Stromal cell of bone marrow (primary cell): ENCODE results near the gene OPCML.

Experiments used
- DNase-seq: peaks from one replicate; pipeline ENCODE4 v3.0.0-alpha.2; 2012; ENCODE audit warnings: low read depth

OPCML gene

DNA sequence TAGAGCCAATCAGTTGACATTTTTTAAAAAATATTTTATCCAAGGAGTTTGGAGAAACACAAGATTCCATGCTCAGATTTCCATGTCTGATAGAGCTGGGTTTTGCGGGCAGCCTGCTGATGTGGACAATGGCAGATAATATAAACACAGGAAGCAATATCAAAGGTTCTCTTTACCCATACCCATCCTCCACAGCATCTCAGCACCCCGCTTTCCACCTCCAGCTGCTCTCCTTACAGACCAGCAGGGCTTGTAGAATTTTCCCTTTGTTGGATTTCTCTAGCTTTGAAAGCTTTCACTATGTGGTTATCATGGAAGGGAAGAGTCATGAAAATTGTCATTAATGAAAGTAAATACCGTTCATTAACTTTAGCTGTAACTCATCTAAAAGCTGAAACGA is 746.4 kb downstream of the OPCML start:
- DNase-seq = no peak

DNA sequence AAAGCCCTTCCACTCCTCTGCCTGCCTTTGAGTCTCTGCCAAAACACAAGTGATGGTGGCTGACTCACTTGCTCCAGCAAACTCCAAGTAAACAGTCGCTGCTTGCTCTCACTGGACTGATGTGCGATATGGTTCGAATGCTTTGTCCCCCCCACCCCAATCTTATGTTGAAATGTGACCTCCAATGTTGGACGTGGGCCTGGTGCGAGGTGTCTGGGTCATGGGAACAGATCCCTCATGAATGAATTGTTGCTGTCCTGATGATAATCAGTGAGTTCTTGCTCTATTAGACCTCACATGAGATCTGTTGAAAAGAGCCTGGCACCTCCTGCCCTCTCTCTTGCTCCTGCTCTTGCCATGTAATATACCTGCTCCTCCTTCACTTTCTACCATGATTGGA is 747.9 kb downstream of the OPCML start:
- DNase-seq = peak; percentile 7

DNA sequence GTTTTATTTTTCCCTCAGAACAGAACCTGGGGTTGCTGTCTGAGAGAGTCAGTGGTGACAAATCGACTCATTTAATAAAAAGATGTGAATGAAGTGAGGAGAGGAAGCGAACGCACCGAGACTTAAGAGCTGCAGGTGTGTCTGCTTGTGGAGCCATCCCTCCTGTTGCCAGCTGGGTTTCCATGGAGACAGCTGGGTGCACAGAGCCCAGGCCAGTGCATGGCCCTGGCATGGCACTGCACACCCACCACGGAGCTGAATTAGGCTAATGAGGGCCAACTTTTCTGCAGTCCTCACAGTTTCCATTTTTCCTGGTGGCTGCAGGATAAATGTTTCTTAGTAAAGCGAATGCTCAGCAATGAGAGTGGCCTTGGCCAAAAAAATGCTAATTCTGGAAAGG is 750.2 kb downstream of the OPCML start:
- no peak for DNase-seq

DNA sequence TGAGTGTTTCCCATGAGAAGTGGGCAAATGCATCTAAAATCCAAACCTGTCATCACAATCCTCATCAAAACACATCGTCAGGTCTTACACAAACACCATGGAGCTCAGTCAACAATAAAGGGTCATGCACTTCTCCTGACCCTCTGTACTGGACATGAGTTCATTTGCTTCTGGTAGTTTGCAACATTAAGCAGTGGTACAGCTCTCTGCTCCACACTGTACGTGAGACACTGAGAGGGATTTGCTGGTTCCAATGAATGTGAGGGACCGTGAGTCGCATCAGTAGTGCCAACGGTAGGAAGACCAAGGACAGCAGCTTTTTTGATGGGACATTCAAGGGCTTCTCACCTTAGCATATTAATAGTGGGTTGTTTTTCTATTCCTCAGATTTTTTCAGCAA is 752.3 kb downstream of the OPCML start:
- DNase-seq = no peak

DNA sequence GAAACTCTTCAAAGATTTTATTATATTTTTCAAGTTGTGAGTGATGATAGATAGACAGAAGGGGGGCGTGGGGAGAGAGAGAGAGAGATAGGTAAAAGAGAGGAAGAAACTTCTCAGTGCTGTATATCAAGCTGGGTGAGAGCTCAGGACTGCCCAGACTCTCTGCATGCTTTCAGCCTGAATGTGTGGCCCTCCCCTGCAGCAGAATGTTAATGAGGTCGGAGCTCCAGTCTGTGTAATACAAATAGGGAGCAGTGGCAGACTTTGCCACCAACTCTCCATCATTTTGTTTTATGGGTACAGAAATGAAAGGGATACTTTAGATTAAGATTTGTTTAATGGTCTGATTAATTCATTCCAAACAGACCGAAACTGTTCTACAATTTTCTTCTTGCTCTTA is 752.8 kb downstream of the OPCML start:
- DNase-seq = no peak

DNA sequence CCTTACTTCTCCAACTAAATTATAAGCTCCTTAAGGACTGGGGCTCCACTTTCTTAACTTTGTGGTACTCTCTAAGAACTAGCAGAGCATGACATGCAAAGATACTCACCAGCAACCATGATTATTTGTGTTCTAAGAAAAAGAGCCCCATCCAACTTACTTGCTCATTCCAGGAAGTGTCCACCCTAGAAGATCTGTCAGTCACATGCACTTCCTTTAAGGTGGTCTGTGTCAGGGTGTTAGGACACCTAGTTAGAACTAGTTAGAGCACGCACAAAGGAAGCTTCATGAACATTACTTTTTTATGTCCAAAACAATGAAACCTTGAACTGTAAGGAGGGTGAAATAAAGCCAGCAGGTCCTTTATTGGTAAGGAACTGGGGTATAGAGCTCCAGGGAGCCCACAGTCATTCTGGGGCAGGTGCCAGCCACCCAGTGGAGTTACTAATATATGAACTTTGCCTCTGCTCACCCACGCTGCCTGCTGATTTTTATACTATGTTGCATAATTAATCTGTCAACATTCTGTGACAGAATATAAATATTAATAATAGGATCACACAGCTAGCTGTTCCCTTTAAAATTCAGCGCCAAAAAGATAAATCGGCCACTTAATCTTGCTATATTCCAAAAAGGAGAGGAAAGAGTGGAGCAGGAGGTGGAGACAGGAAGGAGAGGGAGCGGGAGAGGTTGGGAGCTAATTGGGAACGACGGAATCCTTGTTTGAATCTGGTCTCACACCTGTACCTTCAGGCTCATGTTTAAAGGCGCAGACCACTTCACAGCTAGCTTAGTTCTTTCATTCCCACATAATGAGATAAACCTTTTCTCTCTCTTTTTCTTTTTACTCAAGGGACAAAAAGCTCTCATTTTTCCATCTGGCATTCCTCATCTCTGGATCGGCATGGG is 755.0 kb downstream of the OPCML start:
- DNase-seq = no peak

DNA sequence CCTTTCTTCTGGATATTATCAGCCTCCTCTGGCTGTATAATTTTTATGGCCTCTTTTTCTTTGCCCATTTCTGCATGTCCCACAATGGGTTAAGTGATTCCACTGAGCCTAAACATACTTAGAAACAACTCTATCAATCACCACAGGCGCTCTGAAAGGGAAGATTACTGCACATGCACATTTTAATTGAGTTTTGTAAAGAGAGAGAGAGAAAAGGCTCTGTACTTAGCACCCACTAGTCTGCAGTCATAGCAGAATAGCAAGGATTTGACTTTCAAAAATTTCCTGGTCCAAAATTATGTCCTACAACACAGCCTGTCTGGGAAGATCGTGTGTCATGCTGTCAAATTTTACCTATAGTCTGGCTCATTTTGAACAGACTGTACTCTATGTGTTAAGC is 758.5 kb downstream of the OPCML start:
- no peak for DNase-seq

DNA sequence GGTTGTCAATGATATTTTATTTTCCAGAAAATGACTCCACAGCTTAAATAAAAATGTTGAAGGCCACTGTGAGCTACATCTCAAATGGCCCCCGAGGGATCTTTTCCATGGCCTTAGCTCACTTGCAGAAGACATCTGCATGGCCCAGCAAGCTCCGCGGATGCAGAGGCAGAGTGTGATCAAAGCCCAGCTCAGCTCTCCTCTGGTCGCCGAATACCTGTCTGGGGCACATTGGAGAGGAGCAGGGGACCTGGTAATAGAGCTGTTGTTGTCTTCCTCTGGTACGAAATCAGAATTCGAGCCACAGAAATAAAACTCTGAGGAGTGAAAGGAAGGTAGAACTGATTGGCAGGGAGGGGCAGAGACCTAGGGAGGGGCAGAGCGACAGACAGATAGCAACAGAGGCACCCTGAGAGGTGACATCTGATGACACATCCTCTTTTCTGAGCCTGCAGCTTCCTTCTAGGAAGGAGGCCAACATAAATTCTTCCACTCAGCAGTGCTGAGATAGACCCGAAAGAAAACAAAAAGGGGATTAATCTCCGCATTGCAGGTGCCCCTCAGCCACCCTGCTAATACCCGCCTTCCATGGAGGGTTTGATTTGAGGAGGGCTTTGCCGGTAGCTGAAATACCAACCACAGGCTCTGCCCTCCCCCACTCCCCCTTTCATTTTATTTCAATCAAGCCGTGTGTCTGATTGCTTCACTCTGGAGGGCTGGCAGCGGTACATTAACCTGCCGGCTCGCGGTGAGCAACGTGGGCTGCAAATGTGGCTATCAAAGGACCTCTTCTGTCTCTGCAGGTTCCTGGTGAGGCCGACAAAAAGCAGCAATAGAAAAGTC is 759.4 kb downstream of the OPCML start:
- no peak for DNase-seq

DNA sequence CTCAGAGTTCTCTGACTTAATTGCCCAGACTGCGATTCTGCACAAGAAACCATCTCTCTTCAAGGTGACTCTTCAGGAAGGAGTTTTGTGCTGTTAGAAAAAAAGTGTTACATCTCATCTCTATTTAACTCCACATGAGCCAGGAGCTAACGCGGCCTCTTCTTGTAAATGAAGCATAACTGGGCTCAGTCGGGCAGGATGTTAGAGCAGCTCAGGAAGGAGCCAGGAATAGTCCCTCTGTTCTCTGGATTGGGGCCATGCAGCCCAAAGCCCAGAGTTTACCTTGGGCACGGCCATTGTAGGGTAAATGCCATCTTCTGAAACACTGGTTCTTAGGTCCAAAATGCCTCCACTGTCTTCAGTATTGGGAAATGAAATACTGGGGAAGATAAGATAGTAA is 760.6 kb downstream of the OPCML start:
- no peak for DNase-seq

DNA sequence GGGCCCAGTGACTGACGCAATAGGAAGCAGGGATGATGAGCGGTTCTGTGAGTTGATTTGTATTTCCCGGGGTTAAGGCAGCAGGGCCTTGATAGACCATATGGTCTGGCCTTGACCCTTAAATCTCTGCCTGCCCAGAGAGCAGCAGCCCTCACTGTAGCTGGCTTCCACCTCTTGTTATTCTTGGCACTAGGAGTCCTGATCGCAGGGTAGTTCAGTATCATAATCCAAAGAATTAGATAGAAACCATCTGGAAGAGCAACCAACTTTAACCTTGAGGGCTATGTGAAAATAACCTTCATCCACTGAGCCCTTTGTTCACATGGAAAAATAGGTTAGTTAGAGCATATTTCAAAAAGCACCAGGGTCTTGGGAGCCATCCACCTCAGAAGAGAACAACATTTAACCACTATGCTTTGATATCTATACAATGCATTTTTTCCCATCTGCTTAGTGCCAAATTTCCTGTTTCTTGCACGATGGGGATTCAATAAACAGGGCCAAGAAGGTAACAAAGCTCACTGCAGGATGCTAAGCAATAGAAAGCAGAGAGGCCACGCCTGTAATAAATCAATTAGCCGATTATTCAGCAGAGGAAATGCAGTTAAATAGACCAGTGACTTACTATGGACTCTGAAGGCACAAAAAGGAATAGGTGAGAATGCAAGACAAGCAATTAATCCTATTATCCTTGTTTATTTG is 761.3 kb downstream of the OPCML start:
- no peak for DNase-seq

DNA sequence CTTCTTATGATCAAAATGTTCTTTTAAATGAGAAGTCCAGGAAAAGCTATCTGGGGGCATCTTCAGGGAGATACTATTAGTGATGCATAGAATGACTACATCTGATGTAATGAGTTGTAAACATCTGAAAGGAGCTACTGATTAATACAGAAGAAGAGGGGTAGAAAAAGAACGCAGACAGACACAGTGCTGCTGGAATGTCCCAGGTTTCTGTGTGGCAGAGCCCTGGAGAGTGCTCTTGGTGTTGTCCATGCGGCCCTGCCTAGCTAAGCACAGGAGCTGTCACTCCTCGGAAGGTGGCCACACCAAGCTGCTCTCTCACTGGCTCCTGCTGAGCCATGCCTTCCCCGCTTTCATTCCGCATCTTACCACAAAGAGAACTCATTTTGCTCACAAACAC is 768.8 kb downstream of the OPCML start:
- no peak for DNase-seq

DNA sequence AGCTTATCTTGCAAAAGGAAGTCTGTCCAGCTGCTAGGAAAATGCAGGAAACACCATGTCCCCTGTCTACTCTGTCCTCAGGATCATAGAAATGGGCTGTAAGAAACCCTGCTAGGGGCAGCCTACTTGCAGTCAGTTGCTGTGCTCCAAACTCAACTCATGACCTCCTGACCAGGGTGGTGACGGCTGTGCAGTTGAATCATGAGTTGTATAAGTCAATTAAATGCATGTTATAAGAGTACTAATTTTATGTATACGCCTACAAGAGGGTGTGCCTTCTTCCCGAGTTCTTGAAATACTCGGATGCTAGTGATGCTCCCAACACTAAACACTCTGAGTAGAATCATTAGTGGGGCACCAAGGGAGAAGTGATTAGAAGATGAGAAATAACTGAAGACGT is 776.4 kb downstream of the OPCML start:
- DNase-seq = no peak

DNA sequence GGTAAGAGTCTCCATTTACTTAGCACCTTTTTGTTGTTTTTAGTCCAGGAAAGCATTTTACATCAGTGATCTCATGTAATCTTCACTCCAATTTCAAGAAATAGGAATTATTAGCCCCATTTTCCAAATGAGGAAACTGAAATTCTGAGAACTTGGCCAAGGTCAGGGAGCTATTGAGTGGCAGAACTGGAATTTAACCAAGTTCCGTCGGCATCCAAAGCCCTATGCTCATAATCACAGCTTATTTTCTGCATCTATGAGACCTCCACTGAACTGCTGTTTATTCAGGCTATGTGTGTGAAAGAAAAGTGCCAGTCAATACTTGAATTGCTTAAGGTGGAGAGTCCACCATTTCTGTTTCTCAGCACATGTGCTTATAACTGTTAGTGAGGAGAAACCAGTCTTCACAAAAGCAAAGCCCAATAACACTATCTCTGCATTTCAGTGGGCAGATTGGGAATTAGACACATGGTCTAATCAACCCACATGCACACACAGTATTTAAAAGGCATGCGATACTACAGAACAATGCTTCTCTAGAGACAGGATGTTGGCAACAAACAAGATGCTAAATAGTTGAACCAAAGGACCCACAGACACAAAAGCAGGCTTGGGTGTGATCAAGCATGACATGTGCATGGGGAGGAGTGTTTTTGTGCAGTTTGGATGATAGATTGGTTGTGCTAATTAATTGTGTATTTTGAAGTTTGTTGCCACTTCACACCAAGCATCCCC is 780.6 kb downstream of the OPCML start:
- DNase-seq = no peak

DNA sequence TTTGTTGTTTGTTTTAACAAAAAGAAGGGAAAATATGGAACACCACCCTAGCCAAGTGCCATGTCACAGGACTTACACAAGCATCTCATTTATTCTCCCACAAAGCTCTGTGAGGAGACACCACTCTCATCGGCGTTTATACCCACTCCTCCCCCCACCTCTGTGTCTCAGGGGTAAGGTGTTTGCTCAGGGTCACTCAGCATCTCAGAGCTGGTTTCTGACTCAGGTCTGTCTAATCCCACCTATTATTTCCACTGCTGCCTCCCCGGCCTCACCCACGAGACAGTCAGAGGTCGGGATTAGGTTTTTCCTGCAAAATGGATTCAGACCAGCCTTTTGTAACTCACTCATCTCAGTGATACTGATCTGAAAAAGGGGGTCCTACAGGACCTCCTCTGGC is 786.0 kb downstream of the OPCML start:
- no peak for DNase-seq

DNA sequence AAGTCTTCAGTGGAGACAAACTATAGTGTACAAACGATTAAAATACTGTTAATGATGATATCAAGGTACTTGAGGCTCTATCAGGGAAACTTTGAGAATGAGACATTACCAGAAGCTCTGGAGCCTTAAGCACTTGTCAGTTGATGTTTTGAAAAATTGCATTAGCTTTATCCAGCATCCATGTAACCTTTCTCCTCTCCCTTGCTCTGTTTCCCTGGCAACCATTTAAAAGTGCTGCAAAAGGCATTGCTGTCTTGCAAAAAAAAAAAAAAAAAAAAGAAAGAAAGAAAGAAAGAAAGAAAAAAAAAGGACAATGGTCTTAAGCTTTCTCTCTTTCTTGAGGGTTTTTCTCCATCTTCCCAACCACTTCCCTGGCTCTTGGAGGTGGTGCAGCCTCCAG is 787.0 kb downstream of the OPCML start:
- no peak for DNase-seq

DNA sequence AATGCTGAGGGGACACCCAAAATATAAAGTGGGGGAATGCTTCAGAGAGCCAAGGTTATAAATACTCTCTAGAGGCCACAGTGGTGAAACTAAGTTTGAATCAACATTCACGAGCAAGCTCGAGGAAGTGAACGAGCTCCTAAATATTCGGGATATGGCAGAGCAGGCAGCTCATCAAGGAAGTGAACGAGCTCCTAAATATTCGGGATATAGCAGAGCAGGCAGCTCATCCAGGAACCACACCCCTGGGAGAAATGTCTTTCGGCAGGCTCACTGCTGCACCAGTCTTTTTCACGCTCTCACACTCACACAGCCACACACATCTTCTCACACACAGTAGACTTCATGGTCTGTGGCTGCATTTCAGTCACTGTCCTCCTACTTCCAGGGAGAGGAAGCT is 787.5 kb downstream of the OPCML start:
- DNase-seq = peak; percentile 27

DNA sequence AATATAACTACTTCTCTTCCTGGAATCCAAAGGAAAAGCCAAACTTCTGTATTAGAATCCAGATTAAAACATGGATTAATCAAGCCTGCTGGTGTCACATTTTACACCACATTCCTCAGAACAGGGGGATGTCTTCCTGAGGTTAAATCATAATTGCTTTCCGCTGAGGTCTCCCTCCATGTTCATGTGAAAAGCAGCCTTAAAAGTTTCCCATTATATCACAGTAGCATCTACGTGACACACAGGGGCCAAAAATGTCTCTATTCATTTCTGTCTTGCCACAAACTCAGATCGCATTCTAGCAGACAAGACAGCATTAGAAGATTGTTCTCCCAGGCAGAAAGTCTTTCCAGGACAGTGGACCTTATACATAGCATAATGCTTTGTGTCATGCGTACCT is 788.7 kb downstream of the OPCML start:
- DNase-seq = no peak

DNA sequence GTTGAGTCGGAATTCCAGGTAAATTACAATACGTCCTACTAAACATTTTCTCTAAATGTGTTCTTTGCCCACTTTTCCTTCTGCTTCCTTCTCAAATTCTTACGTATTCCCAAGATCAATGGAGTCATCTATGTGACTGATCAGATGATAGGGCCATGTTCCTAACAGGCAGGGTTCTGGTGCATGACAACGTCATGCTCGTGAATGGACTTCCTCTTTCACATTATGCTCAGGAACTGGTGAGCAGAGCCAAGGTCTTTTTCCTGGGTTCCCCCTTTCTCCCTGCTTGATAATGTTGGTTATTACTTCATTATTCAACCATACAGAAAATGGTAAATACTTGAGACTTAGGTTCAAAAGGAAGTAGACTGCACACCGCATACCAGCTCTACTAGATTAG is 789.4 kb downstream of the OPCML start:
- DNase-seq = no peak

DNA sequence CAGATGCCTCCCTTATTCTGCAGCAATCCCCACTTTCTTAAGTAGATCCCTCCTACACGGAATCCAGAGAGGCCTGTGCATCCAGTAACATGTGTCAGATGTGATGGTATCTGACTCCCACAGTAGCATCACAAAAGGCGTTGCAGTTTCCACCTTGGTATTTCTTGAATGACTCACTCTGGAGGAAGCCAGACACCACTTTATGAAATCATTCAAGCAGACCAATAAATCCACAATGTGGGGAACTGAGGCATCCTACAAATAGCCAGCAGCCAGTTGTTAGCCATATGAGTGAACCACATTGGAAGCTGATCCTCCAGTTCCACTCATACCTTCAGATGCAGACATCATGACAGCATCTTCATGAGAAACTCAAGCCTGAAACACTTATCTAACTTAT is 798.1 kb downstream of the OPCML start:
- DNase-seq = peak; percentile 27

DNA sequence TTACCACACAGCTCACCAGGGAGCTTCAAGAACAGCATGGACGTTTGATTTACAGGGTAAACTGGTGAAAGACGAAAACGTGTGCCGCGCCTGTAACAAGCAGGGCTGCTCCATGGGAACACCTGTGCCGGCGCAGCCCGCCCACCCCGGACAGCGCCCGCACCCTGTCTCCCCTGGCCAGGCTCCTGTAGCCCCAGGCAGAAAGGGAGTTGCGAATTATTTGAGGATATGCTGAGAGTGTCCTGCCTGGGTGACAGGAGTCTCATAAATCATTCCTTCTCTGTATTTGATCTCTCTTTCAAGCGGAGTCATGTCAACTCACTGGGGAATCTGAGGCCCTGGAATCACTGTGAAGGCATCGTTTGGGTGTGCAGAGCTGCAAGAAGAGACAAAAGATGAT is 804.3 kb downstream of the OPCML start:
- no peak for DNase-seq

DNA sequence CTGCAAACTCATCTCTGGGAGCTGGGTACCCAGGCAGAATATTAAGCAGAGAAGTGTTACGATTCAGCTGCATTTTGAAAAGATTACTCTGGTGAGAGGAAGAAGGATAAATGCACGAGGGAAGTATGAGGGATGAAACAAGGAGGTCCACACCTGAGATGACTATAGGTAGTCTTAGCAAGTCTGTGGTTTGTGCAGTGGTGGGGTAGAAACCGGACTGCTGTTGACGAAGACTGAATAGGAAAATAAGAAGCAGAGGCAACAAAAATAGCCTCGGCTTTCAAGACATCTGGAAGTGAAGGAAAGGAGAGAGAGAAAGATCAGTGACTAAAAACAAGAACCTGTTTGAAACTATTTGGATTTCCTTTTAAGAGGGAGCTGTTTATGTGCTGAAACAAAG is 810.8 kb downstream of the OPCML start:
- no peak for DNase-seq

DNA sequence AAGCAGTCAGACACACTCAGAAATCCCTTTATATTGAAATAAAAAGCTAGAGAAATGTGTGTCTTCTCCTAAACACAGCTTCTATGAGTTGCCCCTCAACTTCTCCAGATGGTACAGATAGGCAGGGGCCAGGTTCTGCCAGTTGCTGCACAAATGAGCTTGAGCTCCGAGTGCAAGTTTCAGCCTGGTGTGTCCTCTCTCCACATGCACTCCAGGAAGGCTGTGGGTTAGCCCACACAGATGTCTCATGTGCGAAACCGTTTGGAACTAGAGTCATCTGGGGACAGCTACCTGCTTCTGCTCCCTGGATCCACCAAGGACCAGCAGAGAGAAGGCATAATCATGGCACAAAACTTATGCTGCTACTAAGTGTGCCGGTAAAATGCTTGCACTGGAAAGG is 812.6 kb downstream of the OPCML start:
- DNase-seq = no peak
